IMR-90 (cell line): ENCODE results near the gene CCDC51. TPM values are rescaled to one million over a fixed set of nuclear protein-coding genes. Genes with fewer than 3 reads are reported as not detected.

Experiments used
- ATAC-seq: fragments of 200-7000 bp; cut with Tn5 transposase; 2 replicates; pipeline ENCODE4 v1.9.1; 2020; ENCODE audit warnings: low read depth, mild to moderate bottlenecking, moderate library complexity
- BruUV-seq: library from RNA; stranded (reverse); fragments of 400-500 nt; replicated peaks from 2 replicates; lab custom pipeline; 2021; lab: Mats Ljungman, UMichigan
- CTCF ChIA-PET: fragments of 300-600 bp; formaldehyde crosslinking; extraction: SDS; loops from one replicate; lab custom pipeline; 2021; ENCODE audit warnings: antibody characterized with exemption; lab: Yijun Ruan, JAX
- POLR2A ChIA-PET: fragments of 300-600 bp; sonication (Branson Sonifier 250); formaldehyde crosslinking; loops from one replicate; lab custom pipeline; 2022; ENCODE audit warnings: antibody characterized with exemption; ENCODE audit not compliant: unreplicated experiment; lab: Charles Lee
- DNase-seq: peaks from one replicate; pipeline ENCODE4 v3.0.0; 2013
- H2AFZ ChIP-seq: replicated peaks from 2 replicates; pipeline ENCODE3; 2013; ENCODE audit warnings: low read length, mild to moderate bottlenecking; ENCODE audit not compliant: poor library complexity
- H2AK5ac ChIP-seq: 2 replicates; pipeline ENCODE4 v1.6.1; 2013; ENCODE audit warnings: low read depth, low read length, inconsistent platforms
- H2AK9ac ChIP-seq: replicated peaks from 2 replicates; pipeline ENCODE3; 2013; ENCODE audit warnings: mild to moderate bottlenecking, low read depth, low read length, moderate library complexity; ENCODE audit not compliant: poor library complexity
- H2BK120ac ChIP-seq: 2 replicates; pipeline ENCODE4 v1.6.1; 2013; ENCODE audit warnings: low read depth, low read length, inconsistent platforms
- H2BK15ac ChIP-seq: 3 replicates; pipeline ENCODE4 v1.6.1; 2013; ENCODE audit warnings: low read depth, low read length, inconsistent platforms
- H2BK20ac ChIP-seq: 2 replicates; pipeline ENCODE4 v1.6.1; 2013; ENCODE audit warnings: low read depth, mild to moderate bottlenecking, inconsistent platforms, low read length, moderate library complexity
- H2BK5ac ChIP-seq: 2 replicates; pipeline ENCODE4 v1.6.1; 2013; ENCODE audit warnings: mild to moderate bottlenecking, low read depth, low read length, inconsistent platforms; ENCODE audit not compliant: poor library complexity, severe bottlenecking
- H3K14ac ChIP-seq: replicated peaks from 2 replicates; pipeline ENCODE4 v1.6.1; 2013; ENCODE audit warnings: low read depth, low read length, inconsistent platforms
- H3K18ac ChIP-seq: 2 replicates; pipeline ENCODE4 v1.6.1; 2013; ENCODE audit warnings: low read depth, low read length, control low read depth
- H3K23ac ChIP-seq: 2 replicates; pipeline ENCODE4 v1.6.1; 2013; ENCODE audit warnings: low read depth, low read length, inconsistent platforms
- H3K27ac ChIP-seq: 2 replicates; pipeline ENCODE4 v1.5.1; 2013; ENCODE audit warnings: mild to moderate bottlenecking, control low read depth, low read length; ENCODE audit not compliant: insufficient read depth
- H3K27me3 ChIP-seq: 2 replicates; pipeline ENCODE4 v1.6.1; 2013; ENCODE audit warnings: low read length; ENCODE audit not compliant: control insufficient read depth, insufficient read depth
- H3K36me3 ChIP-seq: 2 replicates; pipeline ENCODE4 v1.6.1; 2013; ENCODE audit warnings: low read length, mixed read lengths; ENCODE audit not compliant: control insufficient read depth, insufficient read depth
- H3K4ac ChIP-seq: 2 replicates; pipeline ENCODE4 v1.6.1; 2013; ENCODE audit warnings: low read depth, low read length, inconsistent platforms
- H3K4me1 ChIP-seq: 2 replicates; pipeline ENCODE4 v1.6.1; 2013; ENCODE audit warnings: low read length, mixed read lengths; ENCODE audit not compliant: control insufficient read depth, insufficient read depth
- H3K4me2 ChIP-seq: 2 replicates; pipeline ENCODE4 v1.6.1; 2013; ENCODE audit warnings: low read depth, mild to moderate bottlenecking, control low read depth, low read length, moderate library complexity
- H3K4me3 ChIP-seq: 2 replicates; pipeline ENCODE4 v1.5.1; 2013; ENCODE audit warnings: low read depth, mild to moderate bottlenecking, control low read depth, low read length, moderate library complexity; ENCODE audit not compliant: insufficient read depth
- H3K56ac ChIP-seq: 2 replicates; pipeline ENCODE4 v1.6.1; 2013; ENCODE audit warnings: low read length, inconsistent platforms; ENCODE audit not compliant: insufficient read depth; ENCODE audit errors: extremely low read depth
- H3K79me1 ChIP-seq, 2 experiments: 2 replicates each; pipeline ENCODE4 v1.6.1; 2013; ENCODE audit warnings: low read length in 2 of 2, inconsistent platforms in 1 of 2, low read depth in 1 of 2
- H3K9ac ChIP-seq: 2 replicates; pipeline ENCODE4 v1.6.1; 2013; ENCODE audit warnings: low read depth, low read length, control low read depth
- H3K9me1 ChIP-seq: 2 replicates; pipeline ENCODE4 v1.6.1; 2013; ENCODE audit warnings: low read length, inconsistent platforms; ENCODE audit not compliant: insufficient read depth
- H3K9me3 ChIP-seq: 2 replicates; pipeline ENCODE4 v1.6.1; 2013; ENCODE audit warnings: low read length; ENCODE audit not compliant: control insufficient read depth, insufficient read depth
- H4K20me1 ChIP-seq: 2 replicates; pipeline ENCODE4 v1.6.1; 2013; ENCODE audit warnings: low read length, inconsistent platforms; ENCODE audit not compliant: insufficient read depth
- H4K5ac ChIP-seq: 2 replicates; pipeline ENCODE4 v1.6.1; 2013; ENCODE audit warnings: mild to moderate bottlenecking, low read depth, low read length, control low read depth
- H4K8ac ChIP-seq, 2 experiments: 2 replicates each; pipeline ENCODE4 v1.6.1; 2013; ENCODE audit warnings: low read depth in 2 of 2, low read length in 2 of 2, control low read depth in 1 of 2, inconsistent platforms in 1 of 2
- H4K91ac ChIP-seq: 2 replicates; pipeline ENCODE4 v1.6.1; 2013; ENCODE audit warnings: low read depth, low read length, inconsistent platforms; ENCODE audit not compliant: insufficient read depth
- RCOR1 ChIP-seq: IDR thresholded peaks from 2 replicates; pipeline ENCODE4 v1.6.1; 2012; ENCODE audit warnings: mild to moderate bottlenecking, low read length, improper control_type of control experiment; ENCODE audit not compliant: insufficient replicate concordance
- RFX5 ChIP-seq: IDR thresholded peaks from 2 replicates; pipeline ENCODE4 v1.8.0; 2012; ENCODE audit warnings: low read depth, mild to moderate bottlenecking, low read length, moderate library complexity
- WGBS, 2 experiments: methylation state at CpG; one replicate each; pipeline versions ENCODE4 v1.1.5 to v1.1.7; 2013; ENCODE audit warnings: missing lambda C conversion rate in 2 of 2; ENCODE audit not compliant: insufficient read length in 1 of 2; ENCODE audit errors: extremely low coverage in 2 of 2; 5-methylcytosine and 5-hydroxymethylcytosine counted together
- dilution Hi-C: fragments of 300-500 bp; cut with HindIII; formaldehyde crosslinking; loops from one replicate; pipeline ENCODE4 v1.14.3; 2018; ENCODE audit warnings: low sequenced_read_pairs; ENCODE audit not compliant: unreplicated experiment
- in situ Hi-C: fragments of 300-500 bp; cut with MboI; formaldehyde crosslinking; loops from 3 replicates; pipeline ENCODE4 v1.14.3; 2019; ENCODE audit warnings: low sequenced_read_pairs, inconsistent platforms, mixed read lengths
- intact Hi-C: fragments of 100-400 bp; cut with micrococcal nuclease; formaldehyde crosslinking; loops from 2 replicates; pipeline ENCODE4 v1.10.0; 2022
- polyA plus RNA-seq, 3 experiments: library from polyadenylated mRNA; depleted of rRNA; stranded (reverse); fragments of >200 nt; gene quantifications; 2 replicates each; pipeline ENCODE4 v1.2.3, GENCODE V29; 2012; ENCODE audit warnings: low replicate concordance in 1 of 3
- total RNA-seq: library from RNA; depleted of rRNA; stranded (reverse); fragments of >200 nt; gene quantifications from 2 replicates; pipeline ENCODE4 v1.2.3, GENCODE V29; 2012

The CCDC51 gene
- total and polyA plus RNA-seq, 2 of the 4 experiments (the other 2 are of a cell fraction): 11.0 to 16.1 TPM

DNA sequence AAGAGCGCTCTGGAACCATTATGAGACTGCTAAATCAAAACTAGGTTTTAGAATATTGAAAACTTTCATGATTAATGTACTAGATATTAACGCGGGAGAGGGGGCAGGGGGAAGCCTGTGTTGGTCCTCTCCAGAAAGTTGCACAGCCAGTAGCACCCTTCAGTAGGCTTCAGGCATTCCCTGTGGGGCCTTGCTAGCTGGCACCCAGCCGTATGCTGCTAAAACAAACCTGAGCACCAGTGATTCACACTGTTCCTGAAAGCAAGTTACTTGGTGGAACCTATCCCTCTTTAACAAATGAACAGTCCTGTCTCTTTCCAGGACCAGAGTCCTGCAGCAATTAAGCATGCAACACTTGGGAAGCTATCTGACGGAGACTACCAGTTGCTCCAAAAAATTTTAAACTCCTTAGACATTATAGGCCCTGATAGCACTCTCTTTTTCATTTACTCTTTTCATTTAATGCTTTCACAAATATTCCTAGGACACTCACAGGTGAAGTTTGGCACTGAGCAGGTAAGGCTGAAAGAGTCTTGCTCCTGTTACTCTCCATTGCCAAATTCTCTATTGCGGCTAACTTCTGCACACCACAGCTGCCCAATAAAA lies 5.5 kb upstream of the CCDC51 start:
- Histone ChIP-seq H3K4me1 (peaks cover 7% of the 10 kb centered on the region), H4K91ac (no peak overlapping the region), H3K79me1 (peaks cover 39 to 53% of the 10 kb centered on the region in 2 experiments), H3K14ac (no peak overlapping the region), H3K18ac (no peak overlapping the region), H4K20me1 (peaks cover 6% of the 10 kb centered on the region; the same call in 1 of the 2 replicates), H3K27me3 (no peaks in the 10 kb centered on the region), H3K36me3 (peaks cover 15% of the 10 kb centered on the region), H3K9me1 (peaks cover 8% of the 10 kb centered on the region), H2AK9ac (peak overlapping the region; percentile 95), H3K23ac (no peak overlapping the region), H3K27ac (no peak overlapping the region), H3K9me3 (no peaks in the 10 kb centered on the region), H2BK120ac (no peak overlapping the region), H2AK5ac (peak overlapping the region; percentile 77; the same call in 1 of the 2 replicates), H2BK15ac (no peak overlapping the region), H2BK5ac (no peak overlapping the region), H4K5ac (no peak overlapping the region), H3K9ac (0 out of 2 replicates have a peak overlapping the region, but pooled peaks have one; percentile 82), H2BK20ac (no peak overlapping the region), H4K8ac (peak overlapping the region; percentile 63 to 87; a peak in 2 of 4 replicates), H3K56ac (no peak overlapping the region), H3K4me3 (no peak overlapping the region), H2AFZ (no peak overlapping the region), H3K4ac (peak overlapping the region; percentile 92; the same call in 1 of the 2 replicates), H3K4me2 (peak overlapping the region; percentile 97)
- BruUV-seq: no TSS peak
- in situ Hi-C loops (no loop called here), dilution Hi-C loops (no loop called here), intact Hi-C loops (loop anchor here (10.0 kb wide), 1 partner anchor 189 kb away; the partner anchor contains the start of gene SLC26A6)
- no peak for ATAC-seq
- no peak for DNase-seq
- CTCF ChIA-PET: interaction anchor here (2.9 kb wide), 1 partner anchor 9 kb away, joined by 19 read pairs; no protein-coding TSS in a partner anchor
- POLR2A ChIA-PET: no interaction called here
- 67% methylated on average over 3 of the region's 6 CpGs; no CpG with 5 or more reads in 1 of the 2 experiments for whole genome bisulfite sequencing, 2 experiments
- no peak for TF ChIP-seq RCOR1
- no peak for TF ChIP-seq RFX5
